ENCODE results near the gene KANSL1L.

The KANSL1L gene

GRCh38 chr2:210002158-210003157, 168.8 kb downstream of the KANSL1L start, which contains the start of gene RPE:
Gene RPE, plus strand, starts transcription at chr2:210002638. Its CDS starts 24 bp downstream, at chr2:210002662.
- H3K27ac ChIP-seq, result peak within 1 kb of the TSS; percentile 67
- peak; percentile 94 for DNase-seq (ENCODE audit: low spot score)
- ChIA-PET CTCF (interaction anchor here (0.6 to 0.7 kb wide), 2 partner anchors 8 to 153 kb away, joined by 3 to 4 read pairs; no protein-coding TSS in a partner anchor), POLR2A (ENCODE audit: low non-redundant PET) (no interaction called here)
- no peak for TF ChIP-seq CTCF (conservative IDR thresholded peaks at IDR 0.05; ENCODE audit: low read depth)

GRCh38 chr2:210000464-210001324, 170.5 kb downstream of the KANSL1L start:
- no peak for TF ChIP-seq CTCF (conservative IDR thresholded peaks at IDR 0.05; ENCODE audit: low read depth)
- DNase-seq (ENCODE audit: low spot score), result no peak
- no peak overlapping the region for H3K27ac ChIP-seq
- POLR2A ChIA-PET (ENCODE audit: low non-redundant PET), result no interaction called here
- CTCF ChIA-PET, result no interaction called here

GRCh38 chr2:209998596-209998995, 172.6 kb downstream of the KANSL1L start:
- ChIA-PET CTCF (interaction anchor here (1.1 kb wide), 1 partner anchor 21 kb away, joined by 4 read pairs; no protein-coding TSS in a partner anchor), POLR2A (ENCODE audit: low non-redundant PET) (no interaction called here)
- no peak for DNase-seq (ENCODE audit: low spot score)

GRCh38 chr2:209993968-209994367, 177.2 kb downstream of the KANSL1L start:
- ChIA-PET CTCF (no interaction called here), POLR2A (ENCODE audit: low non-redundant PET) (no interaction called here)
- no peak for TF ChIP-seq CTCF (conservative IDR thresholded peaks at IDR 0.05; ENCODE audit: low read depth)
- DNase-seq (ENCODE audit: low spot score), result no peak
- no peak overlapping the region for H3K27ac ChIP-seq

More at GRCh38 chr2:209998596-209998995, 172.6 kb downstream of the KANSL1L start:
- H3K27ac ChIP-seq, result no peak overlapping the region
- TF ChIP-seq CTCF (conservative IDR thresholded peaks at IDR 0.05; ENCODE audit: low read depth), result no peak

- no peak for DNase-seq (ENCODE audit: low spot score)
- no peak overlapping the region for H3K27ac ChIP-seq
- ChIA-PET POLR2A (ENCODE audit: low non-redundant PET) (no interaction called here), CTCF (no interaction called here)
- no peak for TF ChIP-seq CTCF (conservative IDR thresholded peaks at IDR 0.05; ENCODE audit: low read depth)
These were observed 180.4 kb downstream of the KANSL1L start for GRCh38 chr2:209990838-209991237.

GRCh38 chr2:209988010-209988409, 183.2 kb downstream of the KANSL1L start:
- TF ChIP-seq CTCF (conservative IDR thresholded peaks at IDR 0.05; ENCODE audit: low read depth), result no peak
- no peak for DNase-seq (ENCODE audit: low spot score)
- H3K27ac ChIP-seq, result no peak overlapping the region
- ChIA-PET POLR2A (ENCODE audit: low non-redundant PET) (no interaction called here), CTCF (no interaction called here)
